ACHN (cell line): ENCODE measurements around the gene ADARB1.
"Not testable (repeated sequence)": the region's sequence is repeated elsewhere in the genome, so short reads cannot be mapped to it uniquely, and the experiment has no call there.

Source experiments
- DNase-seq: peaks from one replicate; pipeline ENCODE4 v3.0.0-alpha.2; 2015
- in situ Hi-C: cut with HindIII; loops from 2 replicates; pipeline ENCODE4 v1.10.0; 2017; ENCODE audit warnings: low sequenced_read_pairs, low pct_ligation_motif_present, low pct_unique_long_range_greater_than_20kb

The ADARB1 gene

DNA sequence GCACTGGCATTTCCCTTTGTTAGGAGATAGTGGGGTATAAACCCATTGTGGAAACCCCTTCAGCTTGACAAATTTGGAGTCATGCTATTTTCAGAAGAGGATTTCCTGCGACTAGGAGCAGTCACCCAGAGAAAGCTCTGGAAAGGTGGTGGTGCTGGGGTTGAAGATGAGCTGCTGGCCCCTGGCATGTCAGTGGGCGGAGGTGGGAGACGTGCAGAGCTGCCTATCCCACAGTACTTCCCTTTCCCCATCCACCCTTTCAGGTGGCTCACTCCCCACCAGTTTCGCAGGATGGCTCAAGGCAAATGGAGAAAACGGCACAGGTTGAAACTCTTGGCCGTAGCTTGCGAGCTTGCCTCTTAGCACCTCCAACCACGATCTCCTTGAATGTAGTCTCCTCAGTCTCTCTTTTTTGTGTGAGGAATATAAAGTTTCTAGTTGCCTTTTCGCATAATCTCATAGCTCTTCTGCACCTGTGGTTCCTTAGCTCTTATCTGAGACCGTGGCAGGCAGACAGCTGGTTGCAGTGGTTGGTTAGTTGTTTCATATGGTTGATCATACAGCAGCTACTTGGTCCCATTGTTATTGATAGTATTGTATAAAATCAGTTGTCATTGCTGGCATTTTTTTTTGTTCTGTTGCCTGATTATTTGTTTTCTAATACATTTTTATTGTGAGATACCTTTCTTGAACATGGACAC, 48.2 kb downstream of the ADARB1 start:
- in situ Hi-C loops, result no loop called here
- no peak for DNase-seq

DNA sequence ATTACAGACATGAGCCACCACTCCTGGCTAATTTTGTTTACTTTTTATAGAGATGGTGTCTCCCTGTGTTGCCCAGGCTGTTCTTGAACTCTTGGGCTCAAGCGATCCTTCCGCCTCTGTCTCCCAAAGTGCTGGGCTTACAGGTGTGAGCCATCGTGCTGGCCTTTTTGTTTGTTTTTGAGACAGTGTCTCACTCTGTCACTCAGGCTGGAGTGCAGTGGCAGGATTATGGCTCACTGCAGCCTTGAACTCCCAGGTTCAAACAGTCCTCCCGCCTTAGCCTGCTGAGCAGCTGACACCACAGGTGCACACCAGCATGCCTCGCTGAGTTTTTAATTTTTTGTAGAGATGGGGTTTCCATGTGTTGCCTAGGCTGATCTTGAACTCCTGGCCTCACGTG, 49.1 kb downstream of the ADARB1 start:
- in situ Hi-C loops, result no loop called here

DNA sequence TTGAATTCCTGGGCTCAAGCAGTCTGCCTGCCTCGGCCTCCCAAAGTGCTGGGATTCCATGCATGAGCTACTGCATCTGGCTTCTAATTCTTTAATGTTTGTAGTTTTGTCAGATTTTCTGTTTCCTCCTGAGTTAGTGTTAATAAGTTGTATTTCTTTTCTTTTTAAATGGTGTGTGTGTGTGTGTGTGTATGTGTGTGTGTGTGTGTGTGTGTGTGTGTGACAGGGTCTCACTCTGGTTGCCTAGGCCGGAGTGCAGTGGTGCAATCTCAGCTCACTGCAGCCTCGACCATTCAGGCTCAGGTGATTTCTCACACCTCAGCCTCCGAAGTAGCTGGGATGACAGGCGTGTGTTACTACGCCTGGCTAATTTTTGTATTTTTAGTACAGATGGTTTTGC, 50.2 kb downstream of the ADARB1 start:
- DNase-seq, result no peak
- in situ Hi-C loops, result no loop called here

More for the DNA sequence above, 49.1 kb downstream of the ADARB1 start:
- no peak for DNase-seq

DNA sequence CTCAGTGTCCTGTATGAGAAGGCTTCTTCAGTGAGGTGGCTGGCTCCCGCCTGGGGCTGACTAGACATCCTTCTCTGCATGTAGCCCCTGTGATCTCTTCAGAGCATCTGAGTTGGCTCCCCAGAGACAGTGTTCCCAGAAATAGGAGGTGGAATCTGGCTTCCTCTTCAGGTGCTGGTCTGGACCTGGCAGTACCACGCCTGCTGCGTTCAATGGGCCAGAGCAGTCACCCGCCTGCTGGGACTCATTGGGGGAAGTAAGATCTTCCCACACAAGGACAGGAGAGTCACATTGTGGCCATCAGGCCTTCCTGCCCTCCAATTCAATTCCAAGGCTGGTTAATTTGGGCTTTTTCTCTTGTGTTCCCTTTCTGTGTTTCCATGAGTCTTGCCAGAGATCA, 51.0 kb downstream of the ADARB1 start:
- in situ Hi-C loops, result no loop called here

GRCh38 chr21:45126204-45126626, 51.8 kb downstream of the ADARB1 start:
- in situ Hi-C loops, result no loop called here
- DNase-seq, result no peak

More for the DNA sequence above, 51.0 kb downstream of the ADARB1 start:
- DNase-seq, result no peak

DNA sequence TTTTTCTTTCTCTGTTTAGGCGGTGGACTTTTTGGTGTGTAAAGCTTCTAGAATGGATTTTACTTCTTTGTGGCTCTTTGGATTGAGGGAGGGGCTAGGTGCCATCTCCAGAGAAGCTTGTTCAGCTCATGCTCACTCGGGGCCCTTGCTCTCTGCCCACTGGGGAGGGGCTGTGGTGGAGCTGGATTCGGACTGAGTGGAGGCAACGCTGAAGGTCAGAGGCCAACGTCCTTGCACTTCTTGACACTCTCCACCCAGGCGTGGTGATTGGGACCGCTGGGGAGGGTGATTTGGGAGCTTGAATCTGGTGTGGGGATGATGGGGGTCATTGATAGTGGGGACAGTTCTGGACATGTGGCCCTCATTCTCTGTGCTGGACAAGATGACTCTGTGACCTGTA, 52.6 kb downstream of the ADARB1 start:
- in situ Hi-C loops, result no loop called here
- DNase-seq, result no peak

DNA sequence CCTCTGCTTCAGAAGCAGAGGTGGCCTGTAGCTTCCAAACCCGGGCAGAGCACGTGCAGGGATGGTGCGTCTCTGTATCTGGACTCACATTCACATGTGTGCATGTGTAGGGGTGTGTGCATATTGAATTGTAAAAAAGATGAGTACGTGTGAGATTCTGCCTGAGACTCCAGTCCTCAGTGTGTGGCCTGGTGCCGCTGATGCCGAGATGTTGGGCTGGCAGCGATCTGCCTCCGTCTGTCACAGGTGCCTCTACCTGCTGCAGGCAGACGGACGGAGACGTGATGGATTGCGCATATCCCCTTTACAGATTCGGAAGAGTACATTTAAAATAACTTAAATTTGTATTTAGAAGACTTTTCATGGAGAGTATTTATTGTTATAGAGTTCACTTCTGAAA, 53.6 kb downstream of the ADARB1 start:
- DNase-seq, result no peak
- in situ Hi-C loops, result no loop called here

DNA sequence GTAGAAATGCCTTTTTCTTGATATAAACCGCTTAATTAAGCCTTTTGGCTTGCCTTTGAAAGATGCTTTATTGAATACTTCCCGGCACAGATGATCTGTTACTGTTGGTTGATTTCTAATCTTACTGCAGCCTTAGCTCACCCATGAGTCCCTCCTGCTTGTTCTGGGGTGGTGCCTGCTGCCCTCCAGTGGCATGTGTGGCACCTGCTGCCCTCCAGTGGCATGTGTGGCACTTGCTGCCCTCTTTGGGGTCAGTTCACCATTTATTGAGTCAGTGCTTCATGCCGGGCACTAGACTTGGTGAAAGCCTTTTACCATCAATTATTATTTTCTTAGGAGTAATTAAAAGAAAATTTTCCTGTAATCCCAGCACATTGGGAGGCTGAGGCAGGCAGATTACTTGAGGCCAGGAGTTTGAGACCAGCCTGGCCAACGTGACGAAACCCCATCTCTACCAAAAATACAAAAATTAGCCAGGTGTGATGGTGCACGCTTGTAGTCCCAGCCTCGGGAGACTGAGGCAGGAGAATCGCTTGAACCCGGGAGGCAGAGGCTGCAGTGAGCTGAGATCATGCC, 54.3 kb downstream of the ADARB1 start:
- in situ Hi-C loops, result no loop called here
- DNase-seq, result peak; percentile 76

DNA sequence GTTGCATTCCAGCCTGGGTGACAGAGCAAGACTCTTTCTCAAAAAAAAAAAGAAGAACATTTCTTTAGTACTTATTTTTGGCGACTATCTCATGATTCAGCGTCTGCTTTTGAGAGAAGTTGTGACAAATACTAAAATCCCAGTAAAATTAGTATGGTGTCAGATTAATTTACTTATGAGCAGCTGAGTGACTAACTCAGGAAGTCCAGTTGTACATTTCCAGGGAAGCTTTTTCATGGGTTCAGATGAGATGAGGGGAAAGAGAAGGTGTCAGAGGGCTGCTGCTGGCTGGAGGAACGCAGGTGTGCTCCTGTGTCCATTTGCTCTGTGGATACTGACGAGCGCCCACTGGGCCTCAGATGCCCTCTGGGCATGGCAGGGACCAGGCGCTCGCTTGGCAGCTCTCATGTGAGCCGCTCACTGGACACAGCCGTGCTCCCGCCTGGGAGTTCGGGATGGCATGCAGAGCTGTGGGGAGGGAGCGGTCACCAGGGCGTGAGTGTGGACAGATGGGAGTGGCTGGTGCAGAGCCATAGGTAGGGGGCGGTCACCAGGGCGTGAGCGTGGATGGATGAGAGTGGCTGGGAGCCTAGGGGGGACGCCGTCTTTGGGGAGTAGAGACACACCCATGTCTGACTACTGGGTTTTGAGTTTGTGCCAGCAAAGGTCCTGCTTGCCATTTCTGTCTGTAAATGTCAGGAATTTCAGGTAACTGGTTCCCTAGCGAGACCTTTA, 55.0 kb downstream of the ADARB1 start:
- in situ Hi-C loops, result no loop called here
- peak; percentile 53 for DNase-seq

DNA sequence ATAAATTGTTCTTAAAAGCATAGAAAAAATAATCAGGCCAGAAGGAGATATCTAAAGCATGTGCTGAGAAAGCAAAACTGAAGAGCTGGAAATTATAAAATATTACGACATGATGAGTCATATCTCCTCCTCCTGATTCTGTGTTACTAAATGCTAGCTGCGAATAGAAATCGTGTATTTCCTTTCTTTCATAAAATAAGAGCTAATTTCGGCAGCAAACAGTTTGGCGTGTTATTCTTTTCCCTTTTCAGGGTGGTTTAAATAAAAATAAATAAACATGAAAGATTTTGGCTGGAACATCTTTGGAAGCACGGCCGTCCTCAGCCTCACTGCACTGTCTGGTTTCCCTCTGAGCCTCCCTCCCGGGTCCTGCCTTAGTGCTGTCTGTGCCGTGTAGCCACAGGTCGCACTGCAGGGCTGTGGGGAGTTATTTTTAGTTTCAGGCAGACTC, 56.0 kb downstream of the ADARB1 start:
- in situ Hi-C loops, result no loop called here
- peak; percentile 60 for DNase-seq

DNA sequence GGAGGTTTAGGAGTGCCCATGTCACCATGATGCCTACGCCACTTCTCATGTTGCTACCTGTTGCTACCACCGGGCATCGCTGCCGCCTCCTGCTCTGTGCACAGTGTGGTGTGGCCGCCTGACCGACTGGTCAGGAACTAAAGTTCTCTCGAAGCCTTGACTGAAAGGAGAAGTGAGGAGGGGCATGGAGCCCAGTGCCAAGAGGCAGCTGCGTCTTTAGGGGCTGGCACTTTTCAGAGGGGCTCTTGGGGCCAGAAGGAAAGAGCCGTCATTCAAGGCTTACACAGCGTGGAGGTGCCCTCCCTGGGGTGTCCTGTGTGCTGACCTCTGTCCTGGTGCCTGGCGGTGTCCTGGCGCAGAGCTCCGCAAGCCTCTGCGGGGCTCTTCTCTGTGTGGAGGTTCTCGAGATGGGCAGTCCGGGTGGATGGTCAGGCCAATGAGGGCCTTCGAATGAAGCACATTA, 57.2 kb downstream of the ADARB1 start:
- no peak for DNase-seq
- in situ Hi-C loops, result no loop called here

DNA sequence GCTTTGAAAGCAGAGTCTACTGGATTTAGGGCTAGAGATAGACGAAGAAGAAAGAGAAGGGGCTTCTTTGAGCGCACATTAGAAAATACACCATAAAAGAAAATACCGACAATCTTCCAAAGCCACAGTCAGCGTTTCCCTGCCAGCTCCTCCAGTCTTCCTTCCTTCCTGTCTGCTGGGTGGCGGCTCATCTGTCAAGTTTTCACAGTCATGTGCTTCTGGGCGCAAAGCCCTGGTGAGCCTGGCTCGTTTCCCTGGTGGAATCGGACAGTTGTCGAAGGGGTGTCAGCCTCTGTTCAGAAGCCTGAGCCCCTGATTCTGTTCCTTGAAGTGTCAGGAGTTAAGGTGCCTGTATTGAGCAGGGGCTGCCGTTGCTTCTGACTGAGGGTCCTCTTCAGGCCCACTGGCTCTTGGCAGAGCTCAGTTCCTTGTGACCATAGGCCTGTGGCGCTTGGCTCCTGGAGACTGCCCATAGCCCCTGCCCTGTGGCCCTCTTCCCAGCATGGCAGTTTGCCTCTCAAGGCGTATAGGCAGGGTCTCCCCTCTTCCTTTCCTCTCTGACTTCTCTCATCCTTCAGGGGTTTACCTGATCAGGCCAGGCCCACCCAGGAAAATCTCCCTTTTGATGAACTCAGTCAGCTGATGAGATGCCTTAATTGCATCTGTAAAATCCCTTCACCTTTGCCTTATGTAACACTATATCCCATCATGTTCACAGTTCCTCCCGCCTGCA, 58.6 kb downstream of the ADARB1 start:
- DNase-seq, result no peak

DNA sequence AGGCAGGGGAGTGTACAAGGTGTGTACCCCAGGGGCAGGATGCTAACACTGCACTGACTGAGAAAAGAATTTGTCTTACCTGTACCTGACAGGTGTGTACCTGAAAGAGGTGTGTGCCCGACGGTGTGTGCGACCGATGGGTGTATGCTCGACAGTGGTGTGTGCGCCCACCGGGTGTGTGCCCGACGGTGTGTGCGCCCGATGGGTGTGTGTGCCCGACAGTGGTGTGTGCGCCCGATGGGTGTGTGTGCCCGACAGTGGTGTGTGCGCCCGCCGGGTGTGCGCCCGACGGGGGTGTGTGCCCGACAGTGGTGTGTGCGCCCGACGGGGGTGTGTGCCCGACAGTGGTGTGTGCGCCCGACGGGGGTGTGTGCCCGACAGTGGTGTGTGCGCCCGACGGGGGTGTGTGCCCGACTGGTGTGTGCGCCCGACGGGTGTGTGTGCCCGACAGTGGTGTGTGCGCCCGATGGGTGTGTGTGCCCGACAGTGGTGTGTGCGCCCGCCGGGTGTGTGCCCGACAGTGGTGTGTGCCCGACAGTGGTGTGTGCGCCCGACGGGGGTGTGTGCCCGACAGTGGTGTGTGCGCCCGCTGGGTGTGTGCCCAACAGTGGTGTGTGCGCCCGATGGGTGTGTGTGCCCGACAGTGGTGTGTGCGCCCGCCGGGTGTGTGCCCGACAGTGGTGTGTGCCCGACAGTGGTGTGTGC, 59.3 kb downstream of the ADARB1 start:
- DNase-seq, in situ Hi-C loops: not testable (repeated sequence)

More for the DNA sequence above, 58.6 kb downstream of the ADARB1 start:
- in situ Hi-C loops, result no loop called here

DNA sequence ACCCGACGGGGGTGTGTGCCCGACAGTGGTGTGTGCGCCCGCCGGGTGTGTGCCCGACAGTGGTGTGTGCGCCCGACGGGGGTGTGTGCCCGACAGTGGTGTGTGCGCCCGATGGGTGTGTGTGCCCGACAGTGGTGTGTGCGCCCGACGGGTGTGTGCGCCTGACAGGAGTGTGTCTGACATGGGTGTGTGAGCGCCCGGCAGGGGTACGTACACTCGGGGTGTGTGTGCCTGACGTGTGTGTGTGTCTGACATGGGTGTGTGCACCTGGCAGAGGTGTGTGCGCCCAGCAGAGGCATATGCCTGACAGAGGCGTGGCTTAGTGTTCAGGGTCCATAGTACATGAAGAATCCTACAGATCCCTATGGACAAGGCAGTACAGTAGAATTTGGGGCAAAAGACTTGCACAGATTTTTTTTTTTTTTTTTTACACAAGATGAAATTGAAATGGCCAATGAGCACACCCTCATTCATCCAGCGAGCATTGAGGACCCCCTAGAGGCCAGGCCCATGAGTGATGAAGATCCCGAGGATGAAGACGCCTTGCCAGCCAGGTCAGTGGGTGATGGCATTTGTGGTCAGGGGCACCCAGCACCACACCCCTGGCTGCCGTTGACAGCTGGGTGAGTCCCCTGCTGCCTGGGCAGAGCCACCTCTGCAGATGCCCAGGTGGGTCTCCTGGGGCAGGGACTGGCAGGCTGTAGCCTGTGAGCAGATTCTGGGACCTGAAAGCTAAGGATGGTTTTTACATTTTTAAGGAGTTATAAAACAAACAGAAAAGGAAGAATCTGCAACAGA, 60.1 kb downstream of the ADARB1 start:
- no peak for DNase-seq
- in situ Hi-C loops, result no loop called here

GRCh38 chr21:45135122-45135521, 60.7 kb downstream of the ADARB1 start:
- in situ Hi-C loops, result no loop called here
- DNase-seq, result no peak

GRCh38 chr21:45135868-45136267, 61.5 kb downstream of the ADARB1 start:
- no peak for DNase-seq
- in situ Hi-C loops, result no loop called here

- no peak for DNase-seq
- in situ Hi-C loops, result no loop called here
Observed at GRCh38 chr21:45136500-45136899, 62.1 kb downstream of the ADARB1 start.
